ENCODE results near the gene GABRR2. TPM values are rescaled to one million over a fixed set of nuclear protein-coding genes. Genes with fewer than 3 reads are reported as not detected.

The GABRR2 gene
- total and polyA plus RNA-seq, 10 of the 15 experiments (the other 5 are each of a cell fraction or from before 2014, with no cell fraction given) = 0.16 to 0.72 (median 0.32) TPM; not detected in 2

GRCh38 chr6:89313006-89313405 is 2.1 kb downstream of the GABRR2 start:
- no TSS peak for BruUV-seq (replicated peaks)
- RAD21 ChIA-PET (ENCODE audit: unreplicated experiment) = no interaction called here
- Histone ChIP-seq H3K4me3 (no peak overlapping the region), H4K20me1 (ENCODE audit: control insufficient read depth, insufficient read depth) (no peaks in the 10 kb centered on the region), H2AFZ (ENCODE audit: control insufficient read depth, low read depth, low read length) (no peak overlapping the region), H3K36me3 (ENCODE audit: control insufficient read depth in 2 of 2, insufficient read depth in 2 of 2, low read length in 1 of 2) (no peaks in the 10 kb centered on the region), H3K4me2 (ENCODE audit: control insufficient read depth, insufficient read depth) (no peak overlapping the region), H3K9ac (ENCODE audit: control insufficient read depth, insufficient read depth, low read length) (no peak overlapping the region), H3K79me2 (ENCODE audit: control insufficient read depth, insufficient read depth, low read length) (no peaks in the 10 kb centered on the region), H3K27ac (ENCODE audit: control insufficient read depth, insufficient read depth) (no peak overlapping the region), H3K9me3 (replicated peaks; ENCODE audit: control insufficient read depth, insufficient read depth, low read length) (no peaks in the 10 kb centered on the region), H3K4me1 (ENCODE audit: control insufficient read depth, insufficient read depth, low read length) (no peaks in the 10 kb centered on the region; the same call in 1 of the 2 replicates), H3K27me3 (replicated peaks in 1 of 2; ENCODE audit: control insufficient read depth in 2 of 2, insufficient read depth in 2 of 2, low read length in 1 of 2) (no peaks in the 10 kb centered on the region)
- intact Hi-C loops (cut with micrococcal nuclease; ENCODE audit: unreplicated experiment) (no loop called here), in situ Hi-C loops (cut with MboI) (no loop called here)
- ATAC-seq (no peak), DNase-seq (ENCODE audit: low read depth, low spot score) (no peak), FAIRE-seq (no peak)
- CTCF ChIA-PET = no interaction called here
- POLR2A ChIA-PET = no interaction called here
- no peak for TF ChIP-seq POLR2AphosphoS2 (IDR thresholded peaks at IDR 0.05; ENCODE audit: low read depth, low read length)
- no peak for TF ChIP-seq MTA2 (IDR thresholded peaks at IDR 0.05; ENCODE audit: low read depth)
- no peak for TF ChIP-seq STAT3 (IDR thresholded peaks at IDR 0.05; ENCODE audit: low read depth, low read length)
- 93% methylated on average over 1 of the region's 1 CpG for WGBS (ENCODE audit: insufficient coverage, insufficient replicate concordance, low lambda C conversion rate, missing lambda C conversion rate)
- SMC1A ChIA-PET (ENCODE audit: uncharacterized antibody, unreplicated experiment) = no interaction called here

- no peak overlapping the region for H2AFZ ChIP-seq (ENCODE audit: control insufficient read depth, low read depth, low read length)
- H3K79me2 ChIP-seq (ENCODE audit: control insufficient read depth, insufficient read depth, low read length) = no peaks in the 10 kb centered on the region
- no peak overlapping the region for H3K4me3 ChIP-seq
- 81% methylated on average over 9 of the region's 9 CpGs for WGBS (ENCODE audit: insufficient coverage, insufficient replicate concordance, low lambda C conversion rate, missing lambda C conversion rate)
- intact Hi-C loops (cut with micrococcal nuclease; ENCODE audit: unreplicated experiment) = no loop called here
- SMC1A ChIA-PET (ENCODE audit: uncharacterized antibody, unreplicated experiment) = interaction anchor here (0.7 kb wide), 1 partner anchor 820 kb away, joined by 3 read pairs; no protein-coding TSS in a partner anchor
- POLR2A ChIA-PET = no interaction called here
- RAD21 ChIA-PET (ENCODE audit: unreplicated experiment) = no interaction called here
- no peaks in the 10 kb centered on the region; the same call in 1 of the 2 replicates for H3K4me1 ChIP-seq (ENCODE audit: control insufficient read depth, insufficient read depth, low read length)
- no peaks in the 10 kb centered on the region for H3K9me3 ChIP-seq (replicated peaks; ENCODE audit: control insufficient read depth, insufficient read depth, low read length)
- no peak overlapping the region for H3K27ac ChIP-seq (ENCODE audit: control insufficient read depth, insufficient read depth)
- H4K20me1 ChIP-seq (ENCODE audit: control insufficient read depth, insufficient read depth) = no peaks in the 10 kb centered on the region
- no peak for DNase-seq (ENCODE audit: low read depth, low spot score)
- ATAC-seq = no peak
- no TSS peak for BruUV-seq (replicated peaks)
- no peak for FAIRE-seq
- no peaks in the 10 kb centered on the region for H3K36me3 ChIP-seq (ENCODE audit: control insufficient read depth in 2 of 2, insufficient read depth in 2 of 2, low read length in 1 of 2)
- no peaks in the 10 kb centered on the region for H3K27me3 ChIP-seq (replicated peaks in 1 of 2; ENCODE audit: control insufficient read depth in 2 of 2, insufficient read depth in 2 of 2, low read length in 1 of 2)
- in situ Hi-C loops (cut with MboI) = no loop called here
- H3K4me2 ChIP-seq (ENCODE audit: control insufficient read depth, insufficient read depth) = no peak overlapping the region
- no peak overlapping the region; the same call in 1 of the 2 replicates for H3K9ac ChIP-seq (ENCODE audit: control insufficient read depth, insufficient read depth, low read length)
- CTCF ChIA-PET = interaction anchor here (1.2 kb wide), 1 partner anchor 60 kb away, joined by 3 read pairs; no protein-coding TSS in a partner anchor
- no peak for TF ChIP-seq BRCA1 (IDR thresholded peaks at IDR 0.05; ENCODE audit: low read depth, low read length)
- TF ChIP-seq SUPT20H (IDR thresholded peaks at IDR 0.05; ENCODE audit: borderline replicate concordance, control insufficient read depth, low read depth, low read length) = no peak
- no peak for TF ChIP-seq SMAD5 (IDR thresholded peaks at IDR 0.05; ENCODE audit: low read depth)
- TF ChIP-seq WRNIP1 (IDR thresholded peaks at IDR 0.05; ENCODE audit: borderline replicate concordance, low read depth, low read length) = no peak
- TF ChIP-seq ZNF622 (IDR thresholded peaks at IDR 0.05) = no peak
- no peak for TF ChIP-seq KAT2A (conservative IDR thresholded peaks at IDR 0.05; ENCODE audit: control insufficient read depth, low read depth, low read length)
Measured at GRCh38 chr6:89311853-89312531, 3.1 kb downstream of the GABRR2 start.
